CD4-positive, alpha-beta T cell treated with Interleukin-6 for 4 hours (primary cell): ENCODE data around the gene SPATS2L.

Source experiments
- DNase-seq: peaks from one replicate; pipeline ENCODE4 v3.0.0-alpha.2; 2020; ENCODE audit warnings: mixed read lengths

Gene SPATS2L

DNA sequence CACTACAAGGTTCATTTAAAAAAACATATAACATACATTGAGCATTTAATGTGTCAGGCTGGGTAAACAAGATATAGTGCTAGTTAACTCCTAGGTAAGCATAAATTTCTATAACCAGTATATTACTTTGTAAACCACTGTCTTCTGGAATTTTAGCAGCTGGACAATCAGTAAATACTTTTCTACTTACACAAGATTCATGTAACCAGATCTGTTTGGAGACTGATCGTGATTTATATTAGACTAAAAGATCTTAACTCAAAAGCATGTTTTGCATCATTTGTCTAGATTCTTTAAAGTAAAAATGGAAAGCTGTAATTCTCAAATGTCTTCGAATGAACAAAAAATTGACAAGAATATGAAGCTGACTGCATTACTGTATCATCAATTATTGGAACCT, 218.6 kb downstream of the SPATS2L start:
- no peak for DNase-seq

DNA sequence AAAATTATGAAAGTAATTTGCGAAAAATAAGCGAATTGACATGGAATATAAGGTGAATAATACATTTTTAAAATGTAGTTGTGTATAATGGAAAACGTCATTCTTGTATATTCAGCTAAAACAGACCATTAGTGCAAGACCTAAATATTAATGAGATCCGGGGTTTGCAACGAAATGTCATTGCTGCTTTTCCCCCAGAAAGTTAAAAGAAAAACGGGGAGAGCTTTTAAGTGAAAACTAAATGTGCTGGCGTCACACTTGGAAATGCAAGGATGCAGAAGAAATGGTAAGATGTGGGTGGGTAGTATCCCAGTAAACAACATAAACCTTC, 219.0 kb downstream of the SPATS2L start:
- DNase-seq, result no peak

DNA sequence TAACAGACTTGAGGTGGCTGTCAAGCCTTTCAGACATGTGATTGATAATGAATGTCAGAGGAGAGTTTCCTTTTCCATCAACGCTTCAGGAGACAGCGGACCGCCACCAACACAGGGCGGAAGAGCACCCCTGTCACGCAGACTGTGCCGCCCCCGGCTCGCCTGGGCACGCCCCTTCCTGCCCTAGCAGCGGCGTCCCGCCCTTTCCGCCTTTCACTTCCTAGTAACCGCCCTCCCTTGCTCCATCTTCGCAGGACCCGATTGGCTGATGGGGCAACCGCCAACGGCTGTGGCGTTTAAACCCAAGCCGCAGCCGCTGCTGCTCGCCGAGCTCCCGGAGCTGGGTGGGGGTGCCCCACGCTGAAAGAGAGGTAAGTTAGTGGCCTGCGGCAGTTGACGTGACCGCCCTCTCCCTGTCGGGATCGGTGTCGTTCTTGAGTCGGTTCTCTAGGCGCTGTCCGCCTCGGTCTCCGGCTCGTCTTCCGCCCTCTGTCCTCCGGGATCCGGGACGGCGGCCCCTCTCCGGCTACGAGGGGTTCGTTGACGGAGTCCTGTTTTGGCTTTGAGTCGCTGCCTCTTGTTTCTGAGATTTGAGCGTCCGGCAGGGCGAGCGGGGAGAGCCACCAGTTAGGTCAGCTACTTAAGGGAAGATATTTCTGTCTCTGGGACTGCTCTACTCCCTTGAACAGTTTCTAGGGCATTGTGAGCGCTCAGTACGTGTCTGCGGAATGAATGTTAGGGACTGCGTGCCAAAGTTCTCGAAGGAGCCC, 219.6 kb downstream of the SPATS2L start, which contains the start of gene SGO2:
SGO2 (plus strand) TSS at position 326 of the 770 bp plus-strand sequence. CDS start 6,769 bp downstream, outside the sequence.
- DNase-seq, result peak; percentile 97

DNA sequence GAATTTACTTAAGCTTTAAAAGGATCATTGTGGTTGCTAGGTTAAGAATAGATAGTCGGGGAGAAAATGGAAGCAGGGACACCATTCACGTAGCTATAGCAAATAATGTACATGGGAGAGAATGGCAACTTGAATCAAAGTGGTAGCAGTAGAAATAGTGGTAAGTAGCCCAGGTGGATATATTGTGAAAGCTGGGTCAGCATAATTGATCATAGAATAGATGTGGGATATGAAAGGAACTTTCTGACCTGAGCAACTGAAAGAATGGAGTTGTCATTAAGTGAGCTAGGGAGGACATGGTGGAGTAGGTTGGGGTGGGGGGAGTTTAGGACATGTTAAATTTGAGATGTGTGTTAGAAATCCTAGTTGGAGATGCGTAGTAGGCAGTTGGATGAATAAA, 221.7 kb downstream of the SPATS2L start:
- DNase-seq, result no peak
